ENCODE data around the gene SLC16A7.

Gene SLC16A7

DNA sequence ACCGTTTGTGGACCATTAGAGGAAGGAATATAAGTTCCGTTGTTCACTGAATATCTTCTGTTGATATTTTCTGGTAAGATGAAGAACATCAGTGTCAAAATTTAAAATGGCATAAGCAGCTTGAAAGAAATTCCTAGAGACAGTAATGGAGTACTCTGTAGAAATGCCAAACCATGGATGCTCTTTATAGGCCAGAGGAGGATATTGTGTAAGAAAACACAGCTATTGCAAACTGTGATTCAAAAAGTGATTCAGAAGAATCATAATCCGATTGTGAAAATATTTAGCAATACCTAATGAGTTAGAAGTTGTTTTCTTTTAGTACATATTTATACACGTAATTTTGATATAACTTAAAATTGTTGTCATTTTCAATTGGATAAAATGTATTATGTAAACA, 102.8 kb downstream of the SLC16A7 start:
- Histone ChIP-seq H3K27me3 (no peaks in the 10 kb centered on the region), H3K27ac (peak overlapping the region in 4 of 11 experiments; percentile 35 to 80 (median 46); a peak in 5 of 22 replicates), H4K20me1 (no peaks in the 10 kb centered on the region; a peak in 2 of 22 replicates), H3K9ac (no peak overlapping the region), H3K4me2 (peak overlapping the region in 2 of 11 experiments; percentile 18 to 57; a peak in 4 of 22 replicates), H3K4me3 (no peak overlapping the region), H3K4me1 (peaks cover 0 to 42% (median 0%) of the 10 kb centered on the region in 10 experiments; a peak in 6 of 20 replicates), H3K9me3 (replicated peaks in 1 of 11) (no peaks in the 10 kb centered on the region), H3K36me3 (no peaks in the 10 kb centered on the region)
- no peak; a peak in 1 of 22 replicates for TF ChIP-seq Cebpa-rat (IDR thresholded peaks at IDR 0.05)

DNA sequence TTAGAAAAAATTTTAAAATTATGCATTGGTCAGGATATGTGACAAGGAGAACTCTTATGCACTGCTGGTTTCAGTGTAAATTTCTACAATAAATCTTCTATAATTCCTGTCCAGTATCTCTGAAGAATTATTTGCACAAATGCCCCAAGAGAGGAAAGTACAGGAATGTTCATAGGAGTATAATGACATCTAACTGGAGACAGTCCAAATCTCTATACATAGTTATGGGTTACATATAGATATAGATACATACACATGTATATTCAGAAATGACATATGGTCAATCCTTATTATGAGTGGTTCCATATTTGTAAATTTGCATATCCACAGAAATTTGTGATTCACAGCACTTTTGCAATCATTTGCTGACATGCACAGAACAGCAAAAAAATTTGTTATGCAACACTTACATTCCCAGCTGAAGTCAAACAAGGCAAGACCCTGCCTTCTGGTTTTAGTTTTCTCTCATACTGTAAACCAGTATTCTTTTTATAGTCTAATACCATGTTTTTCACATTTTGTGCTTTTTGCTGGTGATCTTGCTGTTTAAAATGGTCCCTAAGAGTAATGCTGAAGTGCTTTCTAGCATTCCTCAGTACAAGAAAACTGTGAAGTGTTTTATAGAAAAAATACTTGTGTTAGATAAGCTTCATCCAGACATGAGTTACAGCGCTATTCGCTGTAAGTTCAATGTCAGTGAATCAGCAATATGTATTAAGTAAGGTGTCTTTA, 103.8 kb downstream of the SLC16A7 start:
- H3K4me1 ChIP-seq, result peaks cover 0 to 42% (median 0%) of the 10 kb centered on the region in 10 experiments; a peak in 6 of 20 replicates
- peak overlapping the region in 4 of 11 experiments; percentile 8 to 81 (median 64); a peak in 8 of 22 replicates for H3K4me2 ChIP-seq
- H3K9ac ChIP-seq, result peak overlapping the region in 4 of 11 experiments; percentile 3 to 72 (median 66); a peak in 6 of 22 replicates
- peaks cover 0 to 1% (median 0%) of the 10 kb centered on the region in 11 experiments; a peak in 3 of 22 replicates for H3K36me3 ChIP-seq
- TF ChIP-seq Cebpa-rat (IDR thresholded peaks at IDR 0.05), result peak in 1 of 11 experiments; percentile 38; a peak in 1 of 22 replicates
- H3K27me3 ChIP-seq, result no peaks in the 10 kb centered on the region
- no peaks in the 10 kb centered on the region for H3K9me3 ChIP-seq (replicated peaks in 1 of 11)
- peak overlapping the region in 4 of 11 experiments; percentile 61 to 88 (median 76); a peak in 8 of 22 replicates for H3K27ac ChIP-seq
- no peaks in the 10 kb centered on the region; a peak in 2 of 22 replicates for H4K20me1 ChIP-seq
- H3K4me3 ChIP-seq, result peak overlapping the region in 1 of 10 experiments; percentile 20; a peak in 2 of 20 replicates

DNA sequence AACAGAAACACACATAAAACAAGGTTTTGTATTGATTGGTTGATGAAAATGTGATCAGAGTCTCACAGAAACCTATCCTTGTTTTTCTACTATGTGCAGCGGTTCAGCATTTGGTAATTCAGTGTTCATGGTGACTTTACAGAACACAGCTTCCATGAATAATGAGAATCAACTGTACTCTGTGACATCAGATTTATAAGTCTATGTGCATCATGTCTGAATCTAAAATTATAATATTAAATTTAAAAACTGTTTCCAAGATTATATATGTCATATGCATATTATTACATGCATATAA, 104.3 kb downstream of the SLC16A7 start:
- Histone ChIP-seq H3K36me3 (peaks cover 0 to 7% (median 0%) of the 10 kb centered on the region in 11 experiments; a peak in 4 of 22 replicates), H4K20me1 (no peaks in the 10 kb centered on the region; a peak in 2 of 22 replicates), H3K9ac (peak overlapping the region in 4 of 11 experiments; percentile 3 to 72 (median 66); a peak in 6 of 22 replicates), H3K4me3 (peak overlapping the region in 1 of 10 experiments; percentile 20; a peak in 2 of 20 replicates), H3K27me3 (no peaks in the 10 kb centered on the region), H3K4me1 (peaks cover 0 to 42% (median 0%) of the 10 kb centered on the region in 10 experiments; a peak in 6 of 20 replicates), H3K9me3 (replicated peaks in 1 of 11) (no peaks in the 10 kb centered on the region), H3K4me2 (peak overlapping the region in 4 of 11 experiments; percentile 8 to 81 (median 64); a peak in 7 of 22 replicates), H3K27ac (peak overlapping the region in 4 of 11 experiments; percentile 61 to 88 (median 76); a peak in 8 of 22 replicates)
- no peak for TF ChIP-seq Cebpa-rat (IDR thresholded peaks at IDR 0.05)

DNA sequence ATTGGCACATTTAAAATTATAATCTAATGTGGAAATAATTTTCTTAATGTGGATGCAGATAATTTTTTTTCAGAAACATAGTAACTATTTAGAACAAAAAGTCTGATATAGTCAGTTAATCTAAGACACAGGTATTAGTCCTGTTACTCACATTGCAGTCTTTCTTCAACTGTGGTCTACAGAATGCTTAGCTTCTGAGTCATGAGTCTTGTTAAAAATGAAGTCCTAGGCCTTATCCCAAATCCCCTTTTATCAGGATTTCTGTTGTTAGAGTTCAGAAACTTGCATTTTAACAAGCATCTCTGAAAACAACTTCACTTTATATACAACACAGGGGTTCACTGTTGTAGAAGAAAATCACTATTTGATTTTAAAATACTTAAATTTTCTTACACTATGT, 112.2 kb downstream of the SLC16A7 start:
- no peak for TF ChIP-seq Cebpa-rat (IDR thresholded peaks at IDR 0.05)
- Histone ChIP-seq H3K27me3 (no peaks in the 10 kb centered on the region), H3K4me1 (no peaks in the 10 kb centered on the region), H3K4me2 (no peak overlapping the region), H3K36me3 (peaks cover 0 to 73% (median 3%) of the 10 kb centered on the region in 11 experiments; a peak in 9 of 22 replicates), H4K20me1 (no peaks in the 10 kb centered on the region), H3K9me3 (replicated peaks in 1 of 11) (no peaks in the 10 kb centered on the region), H3K4me3 (no peak overlapping the region), H3K27ac (no peak overlapping the region), H3K9ac (no peak overlapping the region)

DNA sequence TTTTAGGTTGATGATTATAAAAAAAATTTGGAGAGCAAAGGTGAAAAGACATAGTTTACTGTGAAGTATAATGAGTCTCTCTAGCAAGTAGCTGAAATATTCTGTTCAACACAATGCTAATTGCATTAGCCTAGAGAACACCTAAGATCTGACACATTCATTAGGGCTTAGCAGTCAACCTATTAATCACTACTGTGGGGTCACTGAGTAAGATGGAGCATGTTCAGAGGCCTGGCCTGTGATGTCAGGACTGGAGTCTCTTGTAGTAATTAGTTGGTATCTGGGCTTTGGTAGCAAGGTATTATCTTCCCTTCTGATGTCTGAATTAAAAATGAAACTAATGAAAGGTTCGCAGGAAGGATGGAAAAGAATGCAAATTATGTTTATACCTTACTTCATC, 112.7 kb downstream of the SLC16A7 start:
- Histone ChIP-seq H4K20me1 (no peaks in the 10 kb centered on the region), H3K36me3 (peaks cover 0 to 77% (median 3%) of the 10 kb centered on the region in 11 experiments; a peak in 10 of 22 replicates), H3K27me3 (no peaks in the 10 kb centered on the region), H3K9me3 (replicated peaks in 1 of 11) (no peaks in the 10 kb centered on the region; a peak in 1 of 22 replicates), H3K27ac (no peak overlapping the region), H3K4me2 (no peak overlapping the region), H3K9ac (no peak overlapping the region), H3K4me3 (no peak overlapping the region), H3K4me1 (no peaks in the 10 kb centered on the region)
- no peak for TF ChIP-seq Cebpa-rat (IDR thresholded peaks at IDR 0.05)

DNA sequence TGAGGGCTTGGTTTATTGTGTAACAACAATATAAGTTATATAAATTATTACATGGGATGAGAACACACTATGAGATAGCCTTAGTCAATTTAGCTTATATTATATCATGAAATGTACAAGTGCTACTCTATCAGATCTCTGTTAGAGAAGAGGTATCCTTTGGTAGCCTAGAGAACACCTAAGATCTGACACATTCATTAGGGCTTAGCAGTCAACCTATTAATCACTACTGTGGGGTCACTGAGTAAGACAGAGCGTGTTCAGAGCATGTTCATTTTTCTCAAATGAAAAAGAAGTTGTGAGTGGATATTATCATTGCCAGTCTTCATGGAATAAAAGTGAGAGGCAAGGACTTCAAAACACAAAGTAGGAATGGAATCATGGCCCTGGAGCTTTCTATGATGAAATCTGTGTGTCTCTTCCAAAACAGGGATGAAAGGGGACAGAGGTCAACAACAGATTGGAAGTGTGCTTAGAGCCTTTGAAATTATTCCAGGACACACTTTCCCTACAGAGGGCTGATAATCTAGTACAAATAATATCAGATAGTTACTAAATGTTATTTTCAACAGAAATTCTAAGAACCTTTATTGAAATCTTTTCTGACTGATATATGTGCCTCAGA, 114.3 kb downstream of the SLC16A7 start:
- Histone ChIP-seq H4K20me1 (no peaks in the 10 kb centered on the region), H3K27ac (no peak overlapping the region), H3K4me1 (no peaks in the 10 kb centered on the region), H3K4me2 (no peak overlapping the region), H3K9ac (no peak overlapping the region), H3K9me3 (replicated peaks in 1 of 11) (no peaks in the 10 kb centered on the region; a peak in 2 of 22 replicates), H3K4me3 (no peak overlapping the region), H3K27me3 (no peaks in the 10 kb centered on the region), H3K36me3 (peaks cover 0 to 87% (median 9%) of the 10 kb centered on the region in 11 experiments; a peak in 11 of 22 replicates)
- TF ChIP-seq Cebpa-rat (IDR thresholded peaks at IDR 0.05), result no peak

DNA sequence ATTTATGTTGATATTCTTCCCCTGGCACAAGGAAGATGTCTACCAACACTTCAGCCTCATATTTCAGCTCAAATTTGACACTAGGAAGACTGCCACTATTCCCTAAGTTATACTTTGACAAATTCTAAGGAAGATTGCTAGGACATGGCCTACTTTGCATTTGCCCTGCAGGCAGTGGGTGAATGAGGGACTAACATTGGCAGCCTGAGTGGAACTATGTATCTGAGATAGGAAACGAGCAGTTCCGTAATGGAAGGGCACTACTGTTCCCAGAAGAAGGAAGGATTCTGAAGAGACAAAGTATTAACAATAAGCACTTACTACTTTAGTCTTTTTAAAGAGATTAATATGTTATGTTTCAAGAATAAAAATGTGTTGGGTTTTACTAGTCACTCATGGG, 115.1 kb downstream of the SLC16A7 start:
- TF ChIP-seq Cebpa-rat (IDR thresholded peaks at IDR 0.05), result no peak
- no peaks in the 10 kb centered on the region for H3K4me1 ChIP-seq
- no peak overlapping the region for H3K27ac ChIP-seq
- peaks cover 0 to 87% (median 9%) of the 10 kb centered on the region in 11 experiments; a peak in 10 of 22 replicates for H3K36me3 ChIP-seq
- H3K4me3 ChIP-seq, result no peak overlapping the region
- no peaks in the 10 kb centered on the region for H4K20me1 ChIP-seq
- H3K4me2 ChIP-seq, result no peak overlapping the region
- H3K9ac ChIP-seq, result no peak overlapping the region
- no peaks in the 10 kb centered on the region; a peak in 2 of 22 replicates for H3K9me3 ChIP-seq (replicated peaks in 1 of 11)
- no peaks in the 10 kb centered on the region for H3K27me3 ChIP-seq

DNA sequence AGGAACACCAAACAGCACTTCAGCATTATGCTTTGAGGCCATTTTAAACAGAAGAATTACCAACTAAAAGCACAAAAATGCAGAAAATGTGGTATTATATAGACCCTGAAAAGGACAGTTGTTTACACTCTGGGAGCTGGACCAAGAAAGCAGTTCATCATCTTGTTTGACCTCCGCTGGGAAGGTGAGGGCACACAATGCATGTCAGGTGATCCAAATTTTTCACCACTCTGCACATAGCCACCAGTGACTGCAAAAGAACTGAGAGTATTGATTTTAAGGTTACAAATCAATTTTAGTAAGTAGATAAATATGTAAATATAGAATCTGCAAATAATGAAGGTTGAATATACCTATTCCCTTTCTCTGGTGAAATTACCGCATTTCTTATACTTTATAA, 119.6 kb downstream of the SLC16A7 start:
- H4K20me1 ChIP-seq, result no peaks in the 10 kb centered on the region
- H3K27ac ChIP-seq, result no peak overlapping the region
- TF ChIP-seq Cebpa-rat (IDR thresholded peaks at IDR 0.05), result no peak

DNA sequence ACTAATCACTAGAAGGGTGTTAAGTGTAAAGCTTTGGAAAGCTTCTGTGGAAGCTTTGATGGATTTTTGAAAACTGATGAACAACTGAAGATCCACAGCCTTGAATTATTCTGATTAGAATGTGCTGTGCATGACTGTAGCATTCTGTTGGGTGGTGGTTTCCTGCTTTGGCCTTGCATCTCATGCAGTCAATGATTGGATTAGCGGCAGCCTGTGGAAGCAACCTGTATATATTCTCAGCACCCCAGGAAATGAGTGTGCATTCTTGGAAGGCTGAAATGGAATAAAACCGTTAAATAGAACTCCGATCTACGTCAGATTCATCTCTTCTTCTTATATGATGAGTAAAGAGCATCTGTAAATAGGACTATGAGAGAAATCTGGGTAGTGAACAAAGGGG, 120.2 kb downstream of the SLC16A7 start:
- H3K27me3 ChIP-seq, result no peaks in the 10 kb centered on the region
- H3K27ac ChIP-seq, result no peak overlapping the region
- H4K20me1 ChIP-seq, result no peaks in the 10 kb centered on the region
- peaks cover 0 to 68% (median 6%) of the 10 kb centered on the region in 11 experiments; a peak in 10 of 22 replicates for H3K36me3 ChIP-seq
- no peak overlapping the region for H3K4me2 ChIP-seq
- H3K9ac ChIP-seq, result no peak overlapping the region
- H3K9me3 ChIP-seq (replicated peaks in 1 of 11), result no peaks in the 10 kb centered on the region; a peak in 2 of 22 replicates
- no peak overlapping the region for H3K4me3 ChIP-seq
- H3K4me1 ChIP-seq, result no peaks in the 10 kb centered on the region
- no peak for TF ChIP-seq Cebpa-rat (IDR thresholded peaks at IDR 0.05)

More for the DNA sequence above, 119.6 kb downstream of the SLC16A7 start:
- Histone ChIP-seq H3K4me1 (no peaks in the 10 kb centered on the region), H3K4me3 (no peak overlapping the region), H3K9me3 (replicated peaks in 1 of 11) (no peaks in the 10 kb centered on the region; a peak in 2 of 22 replicates), H3K27me3 (no peaks in the 10 kb centered on the region), H3K9ac (no peak overlapping the region), H3K36me3 (peaks cover 0 to 68% (median 9%) of the 10 kb centered on the region in 11 experiments; a peak in 10 of 22 replicates), H3K4me2 (no peak overlapping the region)
